Mammary epithelial cell (primary cell): Measurements from ENCODE around the gene LSM14A.

Experiments used
- CTCF ChIP-seq, 2 donors: IDR thresholded peaks in 1 of 2; conservative IDR thresholded peaks in 1 of 2; 2 replicates each; pipeline ENCODE4 v1.5.1; 2011 to 2012; ENCODE audit warnings: inconsistent platforms in 2 of 2, low read length in 2 of 2, mild to moderate bottlenecking in 2 of 2, control low read depth in 1 of 2, low read depth in 1 of 2; ENCODE audit not compliant: insufficient read depth in 1 of 2; ENCODE audit errors: extremely low read depth in 1 of 2
- EZH2 ChIP-seq: IDR thresholded peaks from 2 replicates; pipeline ENCODE4 v1.6.1; 2012; ENCODE audit warnings: low read length, inconsistent platforms, borderline replicate concordance

GRCh38 chr19:34254698-34255432 is 82.6 kb downstream of the LSM14A start:
- TF ChIP-seq CTCF (conservative IDR thresholded peaks at IDR 0.05 in 1 of 2, IDR thresholded peaks at IDR 0.05 in 1 of 2; ENCODE audit: extremely low read depth in 1 of 2, insufficient read depth in 1 of 2, low read depth in 1 of 2, low read length in 2 of 2), result no peak
- TF ChIP-seq EZH2, result no peak
